PC-3 (cell line): Measurements from ENCODE around the gene CHST11.

Source experiments
- CTCF ChIP-seq: fragments of 300-600 bp; sonication (generic); conservative IDR thresholded peaks from 2 replicates; pipeline ENCODE4 v1.5.1; 2017; ENCODE audit warnings: antibody characterized with exemption, low read depth, mild to moderate bottlenecking, low read length
- EZH2 ChIP-seq: fragments of 300-600 bp; sonication (generic); IDR thresholded peaks from one replicate; pipeline ENCODE4 v1.6.1; 2017; ENCODE audit warnings: antibody characterized with exemption, mild to moderate bottlenecking, low read length; ENCODE audit not compliant: unreplicated experiment
- EZH2phosphoT487 ChIP-seq: fragments of 300-600 bp; sonication (generic); IDR thresholded peaks from 2 replicates; pipeline ENCODE4 v1.6.1; 2018; ENCODE audit warnings: mild to moderate bottlenecking, antibody characterized with exemption, low read length, borderline replicate concordance

- TF ChIP-seq CTCF (no peak), EZH2 (no peak), EZH2phosphoT487 (no peak)
Observed at GRCh38 chr12:104577581-104577981, 120.8 kb downstream of the CHST11 start.
